ENCODE results near the gene TBX19.

- TF ChIP-seq EP300 (IDR thresholded peaks at IDR 0.05): no peak
- no peak for TF ChIP-seq CTCF (IDR thresholded peaks at IDR 0.05)
- no peak for TF ChIP-seq POLR2A (IDR thresholded peaks at IDR 0.05)
Observed at GRCh38 chr1:168259567-168259966, 21.1 kb upstream of the TBX19 start.

All from tibial nerve (tissue), 4 donors.